HepG2 (cell line): ENCODE data around the gene TAF12. TPM values are rescaled to one million over a fixed set of nuclear protein-coding genes. Genes with fewer than 3 reads are reported as not detected.
"Not testable (repeated sequence)": the region's sequence is repeated elsewhere in the genome, so short reads cannot be mapped to it uniquely, and the experiment has no call there.

Source experiments
- ATAC-seq: fragments of 200-7000 bp; cut with Tn5 transposase; 3 replicates; pipeline ENCODE4 v1.9.1; 2020; ENCODE audit warnings: mild to moderate bottlenecking, moderate library complexity
- BruUV-seq: library from RNA; stranded (reverse); fragments of 400-500 nt; replicated peaks from 2 replicates; lab custom pipeline; 2021; lab: Mats Ljungman, UMichigan
- CTCF ChIA-PET: fragments of 300-600 bp; formaldehyde crosslinking; extraction: SDS; loops from one replicate; lab custom pipeline; 2021; ENCODE audit warnings: low total read pairs, inconsistent platforms, low intra/inter-chr PET ratio; lab: Yijun Ruan, JAX
- POLR2A ChIA-PET: fragments of 350-600 bp; sonication (Branson Sonifier 250); formaldehyde crosslinking; loops from one replicate; lab custom pipeline; 2020; ENCODE audit warnings: antibody characterized with exemption, inconsistent platforms; lab: Yijun Ruan, JAX
- DNase-seq: peaks from one replicate; pipeline ENCODE4 v3.0.0-alpha.2; 2015; ENCODE audit warnings: low spot score
- FAIRE-seq: peaks from 3 replicates; lab custom pipeline; 2011; peaks lifted over from hg19 to GRCh38; lab: Jason Lieb, UNC
- H2AFZ ChIP-seq: one replicate; pipeline ENCODE4 v1.6.1; 2011; ENCODE audit warnings: low read length, inconsistent platforms
- H3K27ac ChIP-seq: fragments of 300-600 bp; 3 replicates; pipeline ENCODE4 v1.8.0; 2011; ENCODE audit warnings: mixed run types, mild to moderate bottlenecking, mixed read lengths, low read length, inconsistent platforms; ENCODE audit not compliant: insufficient read depth; ENCODE audit errors: extremely low read length
- H3K27me3 ChIP-seq, 2 experiments: fragments of 200-600 bp in 1 of 2; 2 replicates in 1 of 2; 3 replicates in 1 of 2; pipeline versions ENCODE4 v1.6.0 to v1.8.0; 2011; ENCODE audit warnings: low read length in 2 of 2, mild to moderate bottlenecking in 2 of 2, moderate library complexity in 2 of 2, inconsistent platforms in 1 of 2; ENCODE audit not compliant: insufficient read depth in 2 of 2, control insufficient read depth in 1 of 2
- H3K36me3 ChIP-seq, 2 experiments: fragments of 200-600 bp in 1 of 2; replicated peaks in 1 of 2; 2 replicates in 1 of 2; 3 replicates in 1 of 2; pipeline versions ENCODE4 v1.5.1 to v1.8.0; 2011; ENCODE audit warnings: low read length in 2 of 2, inconsistent platforms in 1 of 2; ENCODE audit not compliant: insufficient read depth in 2 of 2, control insufficient read depth in 1 of 2
- H3K4me1 ChIP-seq: 2 replicates; pipeline ENCODE4 v1.5.1; 2012; ENCODE audit warnings: low read length, inconsistent platforms; ENCODE audit not compliant: insufficient read depth
- H3K4me2 ChIP-seq: 2 replicates; pipeline ENCODE4 v1.6.0; 2011; ENCODE audit warnings: low read depth, low read length, inconsistent platforms
- H3K4me3 ChIP-seq, 3 experiments: fragments of 200-600 bp in 1 of 3; sonication (generic), shearing (Covaris generic) in 1 of 3; replicated peaks in 1 of 3; 2 replicates each; pipeline ENCODE4 v1.5.1; 2011 to 2016; ENCODE audit warnings: low read length in 3 of 3, inconsistent platforms in 2 of 3, low read depth in 2 of 3, mild to moderate bottlenecking in 2 of 3, control low read depth in 1 of 3, mixed read lengths in 1 of 3; ENCODE audit not compliant: insufficient read depth in 1 of 3
- H3K79me2 ChIP-seq: one replicate; pipeline ENCODE4 v1.6.1; 2011; ENCODE audit warnings: low read length, inconsistent platforms; ENCODE audit not compliant: insufficient read depth
- H3K9ac ChIP-seq: 2 replicates; pipeline ENCODE4 v1.6.0; 2011; ENCODE audit warnings: mild to moderate bottlenecking, low read depth, low read length, inconsistent platforms; ENCODE audit not compliant: insufficient read depth
- H3K9me3 ChIP-seq: 2 replicates; pipeline ENCODE4 v1.5.1; 2012; ENCODE audit warnings: mild to moderate bottlenecking, low read length
- H4K20me1 ChIP-seq: 2 replicates; pipeline ENCODE4 v1.6.0; 2011; ENCODE audit warnings: inconsistent platforms, mild to moderate bottlenecking, low read length, moderate library complexity; ENCODE audit not compliant: insufficient read depth
- CEBPB ChIP-seq: IDR thresholded peaks from 2 replicates; pipeline ENCODE4 v1.6.1; 2011; ENCODE audit warnings: low read depth, low read length, improper control_type of control experiment, borderline replicate concordance
- CEBPG ChIP-seq: IDR thresholded peaks from 2 replicates; pipeline ENCODE4 v1.6.1; 2016
- ZMYM3 ChIP-seq: sonication (generic); formaldehyde crosslinking; IDR thresholded peaks from 2 replicates; pipeline ENCODE4 v1.5.1; 2020; ENCODE audit warnings: mild to moderate bottlenecking, missing genetic modification reagents
- ZNF121 ChIP-seq: sonication (generic); formaldehyde crosslinking; IDR thresholded peaks from 2 replicates; pipeline ENCODE4 v1.5.0; 2020; ENCODE audit warnings: mild to moderate bottlenecking, missing genetic modification reagents
- ZNF770 ChIP-seq: sonication (generic); formaldehyde crosslinking; IDR thresholded peaks from 2 replicates; pipeline ENCODE4 v1.5.0; 2020; ENCODE audit warnings: mild to moderate bottlenecking, missing genetic modification reagents
- WGBS: methylation state at CpG from one replicate; pipeline ENCODE4 v1.1.6; 2017; ENCODE audit warnings: low lambda C conversion rate; 5-methylcytosine and 5-hydroxymethylcytosine counted together
- in situ Hi-C: cut with HindIII; loops from 2 replicates; pipeline ENCODE4 v1.10.0; 2017; ENCODE audit warnings: low pct_unique_long_range_greater_than_20kb; ENCODE audit not compliant: extremely low pct_ligation_motif_present
- intact Hi-C: fragments of 100-400 bp; cut with micrococcal nuclease; formaldehyde crosslinking; loops from one replicate; pipeline ENCODE4 v1.10.0; 2022; ENCODE audit not compliant: unreplicated experiment
- polyA plus RNA-seq, 8 experiments: library from polyadenylated mRNA; depleted of rRNA in 3 of 8; stranded (reverse) in 7 of 8; unstranded in 1 of 8; fragments of >200 nt; fragmentation: Illumina TruSeq in 4 of 8; extraction: Trizol in 4 of 8; gene quantifications; 2 replicates each; pipeline versions ENCODE4 v1.2.1 to v1.2.3, GENCODE V29; 2011 to 2016; ENCODE audit warnings: low read depth in 4 of 8, missing spikeins in 1 of 8, mixed read lengths in 1 of 8; ENCODE audit not compliant: insufficient read depth in 1 of 8
- total RNA-seq, 5 experiments: library from RNA; depleted of rRNA; stranded (reverse); fragments of >200 nt; fragmentation: Illumina TruSeq; extraction: Trizol; gene quantifications; 2 replicates each; pipeline ENCODE4 v1.2.3, GENCODE V29; 2016; ENCODE audit warnings: low read depth in 1 of 5

TAF12 gene
- total and polyA plus RNA-seq, 2 of the 13 experiments (the other 11 are each of a cell fraction or from before 2014, with no cell fraction given), result 16.3 to 17.1 TPM

- H3K27me3 ChIP-seq, H4K20me1 ChIP-seq, FAIRE-seq, H3K9ac ChIP-seq, ATAC-seq, H3K27ac ChIP-seq, H3K36me3 ChIP-seq, H2AFZ ChIP-seq, DNase-seq, BruUV-seq, CTCF ChIA-PET, H3K9me3 ChIP-seq, H3K4me2 ChIP-seq, H3K4me3 ChIP-seq, H3K79me2 ChIP-seq, in situ Hi-C loops: not testable (repeated sequence)
- POLR2A ChIA-PET, result interaction anchor here (1.1 to 1.6 kb wide), 3 partner anchors 10 to 83 kb away, joined by 3 to 6 read pairs (median 5); partner anchors contain the start of genes GMEB1, TAF12 and YTHDF2
- peaks cover 31% of the 10 kb centered on the region for H3K4me1 ChIP-seq
- WGBS, result 30% methylated on average over 13 of the region's 13 CpGs
- intact Hi-C loops, result loop anchor here (5.0 kb wide), 1 partner anchor 136 kb away; no protein-coding TSS in a partner anchor
- TF ChIP-seq ZNF121, result peak; percentile 83
- TF ChIP-seq CEBPB, result peak; percentile 22; the same call in 1 of the 2 replicates
- TF ChIP-seq CEBPG (CRISPR knock-in tag), result peak; percentile 26; the same call in 1 of the 2 replicates
- TF ChIP-seq ZNF770, result peak; percentile 68; the same call in 1 of the 2 replicates
- peak; percentile 47; the same call in 1 of the 2 replicates for TF ChIP-seq ZMYM3 (CRISPR knock-in tag)
Observed at GRCh38 chr1:28653063-28653462, 10.2 kb upstream of the TAF12 start.
